Epidermal melanocyte (primary cell): Measurements from ENCODE around the gene RENBP.
A peak's percentile ranks its signal among the peaks of the same experiment; 100 is the strongest.
"Not testable (repeated sequence)": the region's sequence is repeated elsewhere in the genome, so short reads cannot be mapped to it uniquely, and the experiment has no call there.

Experiments used
- DNase-seq: peaks from one replicate; pipeline ENCODE4 v3.0.0; 2011; ENCODE audit warnings: low spot score; ENCODE audit not compliant: insufficient read length

Gene RENBP

DNA sequence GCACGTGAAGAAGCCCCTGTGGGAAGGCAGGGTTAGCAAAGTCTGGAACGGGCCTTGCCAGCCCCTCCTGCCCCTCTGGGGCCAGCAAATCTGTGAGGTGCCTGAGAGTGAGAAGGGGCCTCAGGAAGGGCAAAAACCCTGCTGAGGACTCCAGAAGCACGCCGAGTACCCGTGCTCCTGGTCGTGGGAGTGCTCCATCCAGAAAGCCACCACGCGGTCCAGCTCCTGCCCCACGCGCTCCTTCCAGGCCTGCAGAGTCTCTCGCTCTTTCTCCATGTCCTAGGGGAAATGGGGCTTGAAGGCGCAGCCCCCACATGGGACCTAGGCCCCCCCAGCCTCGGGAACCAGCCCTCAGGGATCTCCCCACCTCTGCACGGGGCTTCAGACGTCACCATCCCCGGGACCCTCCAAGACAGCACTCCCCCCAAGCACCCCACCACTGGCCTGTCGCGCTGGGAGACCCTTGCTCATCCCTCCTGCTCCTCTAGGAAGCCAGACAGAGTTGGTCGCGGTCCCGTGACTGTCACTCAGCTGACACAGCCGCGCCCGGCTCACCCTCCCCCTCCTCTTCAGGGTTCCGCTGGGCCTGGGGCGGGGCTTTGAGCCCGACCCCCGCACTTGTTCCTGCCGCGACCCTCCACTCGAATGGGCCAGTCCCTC lies at the start of gene RENBP:
RENBP (minus strand) TSS at position 504 of the 660 bp plus-strand sequence; CDS start at position 471, 33 bp downstream.
- no peak for DNase-seq

DNA sequence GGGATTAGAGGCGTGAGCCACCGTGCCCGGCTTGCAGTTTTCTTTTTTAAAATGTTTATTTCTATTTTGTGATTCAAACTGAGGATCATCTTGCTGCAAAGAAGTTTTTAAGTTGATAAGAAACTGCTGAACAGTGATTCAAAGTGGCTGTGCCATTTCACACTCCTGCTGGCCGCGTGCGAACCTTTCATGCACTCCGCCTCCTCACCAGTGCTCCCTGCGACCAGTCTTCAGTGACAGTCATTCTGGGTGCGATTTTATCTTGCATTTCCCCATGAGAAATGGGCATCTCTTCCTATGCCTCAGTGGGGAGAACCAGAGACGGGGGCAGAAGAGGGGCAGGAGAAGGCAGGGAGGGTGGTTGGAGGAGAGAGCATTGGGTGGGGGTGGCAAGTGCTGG lies 49.5 kb upstream of the RENBP start:
- no peak for DNase-seq

DNA sequence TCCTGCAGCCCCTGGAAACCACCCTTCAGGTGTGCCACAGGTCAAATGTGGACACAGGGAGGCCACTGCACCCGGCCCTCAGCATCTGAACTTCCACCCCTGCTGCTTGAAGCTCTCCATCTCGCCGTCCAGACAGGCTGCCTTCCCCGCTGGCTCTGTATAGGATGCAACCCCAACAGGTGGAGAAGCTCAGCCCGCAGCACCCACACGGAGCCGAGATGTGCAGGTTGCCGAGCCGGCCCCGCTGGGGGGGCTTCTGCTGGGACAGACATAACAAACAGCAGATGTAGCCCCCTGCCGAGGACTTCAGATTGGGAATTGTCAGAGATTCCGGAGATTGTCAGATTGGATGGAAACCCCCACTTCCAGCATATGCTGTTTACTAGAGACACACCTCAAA lies 48.6 kb upstream of the RENBP start:
- no peak for DNase-seq

DNA sequence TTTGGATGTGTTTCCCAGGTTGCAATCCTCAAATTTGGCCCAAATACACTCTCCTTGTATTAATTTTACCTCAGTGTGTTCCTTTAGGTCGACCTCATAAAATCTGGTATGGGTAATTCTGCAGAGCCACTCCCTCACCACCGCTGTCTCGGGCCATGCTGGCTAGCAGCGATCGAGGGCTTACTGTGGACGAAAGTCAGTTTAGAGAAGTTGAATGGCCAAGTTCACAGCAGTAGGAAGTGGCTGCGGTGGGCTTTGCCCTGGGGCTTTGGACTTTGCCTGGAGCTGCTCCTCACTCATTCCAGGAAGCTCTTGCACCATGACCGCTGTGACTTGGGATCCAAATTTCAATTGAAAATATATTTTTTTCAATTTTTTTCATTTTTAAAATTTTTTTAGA lies 47.7 kb upstream of the RENBP start:
- DNase-seq: no peak

DNA sequence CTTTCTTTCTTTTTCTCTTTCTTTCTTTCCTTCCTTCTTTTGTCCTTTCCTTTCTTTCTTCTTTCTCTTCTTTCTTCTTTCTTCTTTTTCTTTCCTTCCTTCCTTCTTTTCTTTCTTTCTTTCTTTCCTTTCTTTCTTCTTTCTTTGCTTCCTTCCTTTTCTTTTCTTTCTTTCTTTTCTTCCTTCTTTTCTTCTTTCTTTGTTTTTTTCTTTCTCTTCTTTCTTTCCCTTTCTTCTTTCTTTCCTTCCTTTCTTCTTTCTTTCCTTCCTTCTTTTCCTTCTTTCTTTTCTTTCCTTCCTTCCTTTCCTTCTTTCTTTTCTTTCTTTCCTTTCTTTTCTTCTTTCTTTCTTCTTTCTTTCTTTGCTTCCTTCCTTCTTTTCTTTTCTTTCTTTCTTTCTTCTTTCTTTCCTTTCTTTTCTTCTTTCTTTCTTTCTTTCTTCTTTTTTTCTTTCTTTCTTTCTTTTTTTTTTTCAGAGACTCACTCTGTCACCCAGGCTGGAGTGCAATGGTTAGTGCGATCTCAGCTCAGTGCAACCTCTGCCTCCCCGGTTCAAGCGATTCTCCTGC lies 46.7 kb upstream of the RENBP start:
- DNase-seq: no peak

DNA sequence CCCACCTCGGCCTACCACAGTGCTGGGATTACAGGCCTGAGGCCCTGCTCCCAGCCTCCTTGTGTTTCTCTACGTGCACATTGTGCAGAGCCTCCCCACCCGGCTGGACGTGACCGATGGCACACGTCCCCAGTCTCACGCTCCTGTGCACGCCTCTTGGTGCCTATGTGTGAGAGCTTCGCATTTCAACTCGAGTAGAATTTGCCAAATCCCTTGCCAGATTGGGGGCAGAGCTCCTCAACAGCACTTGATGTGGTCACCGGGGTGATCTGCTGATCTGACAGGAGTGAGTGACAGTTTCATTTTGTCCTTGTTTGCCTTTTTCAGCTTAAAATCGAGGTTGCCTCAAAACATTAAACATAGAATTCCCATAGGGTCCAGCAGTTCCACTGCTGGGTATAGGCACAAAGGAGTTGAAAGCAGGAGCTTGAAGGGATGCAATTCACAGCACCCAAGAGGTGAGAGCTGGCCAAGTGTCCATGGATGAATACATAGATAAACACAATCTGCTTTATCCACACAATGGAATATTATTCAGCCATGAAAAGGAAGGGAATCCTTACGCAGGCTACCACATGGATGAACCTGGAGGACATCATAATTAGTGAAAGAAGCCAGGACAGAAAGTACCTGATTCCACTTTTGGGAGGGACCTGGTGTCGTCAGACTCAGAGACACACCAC lies 45.7 kb upstream of the RENBP start:
- DNase-seq: no peak

DNA sequence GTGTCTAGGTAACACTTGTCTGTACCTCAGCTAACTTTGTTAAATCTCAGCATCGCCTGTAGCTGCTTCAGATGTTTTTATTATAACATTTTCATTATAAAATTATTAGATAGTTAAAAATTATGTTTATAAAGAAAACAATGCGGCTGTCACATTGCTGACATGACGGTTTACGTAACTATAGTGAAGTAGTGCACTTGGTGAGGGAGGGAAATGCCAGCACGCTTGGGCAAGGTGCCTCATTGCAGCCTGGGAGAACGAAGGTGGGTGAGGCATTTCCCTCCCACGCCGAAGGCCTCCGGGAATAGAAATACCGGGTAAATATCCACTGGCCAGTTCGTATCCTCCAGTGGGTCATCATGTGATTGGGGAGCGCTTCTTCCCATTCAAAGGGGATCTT lies 44.0 kb upstream of the RENBP start:
- no peak for DNase-seq

DNA sequence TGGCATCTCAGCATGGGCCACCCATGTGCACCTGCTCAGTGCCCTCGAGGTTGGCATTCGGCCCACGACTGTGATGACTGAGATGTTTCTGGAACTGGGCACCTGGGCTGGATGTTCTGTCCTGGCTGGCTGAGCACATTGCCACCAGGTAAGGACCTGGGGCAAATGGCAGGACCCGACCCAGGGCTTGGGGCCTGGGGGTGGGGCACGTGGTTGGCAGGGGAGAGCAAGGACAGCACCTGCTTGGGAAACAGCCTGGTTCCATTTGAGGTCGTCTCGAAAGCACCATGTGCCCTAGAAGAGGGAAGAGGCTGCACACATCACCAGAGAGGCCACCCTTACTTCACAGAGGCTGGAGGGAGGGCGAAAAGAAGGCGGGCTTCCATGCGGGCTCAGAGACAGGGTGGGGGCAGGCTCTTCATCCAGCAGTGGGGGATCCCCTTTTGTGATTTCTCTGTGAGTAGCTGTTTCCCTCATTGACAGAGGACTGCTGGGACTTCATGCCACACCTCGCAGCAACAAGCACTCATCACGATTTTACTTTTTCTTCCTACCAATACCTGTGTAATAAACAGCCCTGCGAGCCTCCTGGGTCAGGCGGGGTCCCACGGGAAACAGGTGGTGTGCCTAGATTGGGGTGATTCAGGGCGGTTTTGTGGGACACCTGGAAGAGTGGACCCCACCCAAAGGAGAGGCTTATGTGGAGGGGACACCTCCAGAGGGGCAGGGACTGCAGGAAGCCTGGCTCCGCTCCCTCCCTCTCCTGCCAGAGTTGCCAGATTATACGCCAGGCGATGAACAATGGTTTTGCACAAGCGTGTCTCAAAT lies 40.1 kb upstream of the RENBP start:
- DNase-seq: no peak

DNA sequence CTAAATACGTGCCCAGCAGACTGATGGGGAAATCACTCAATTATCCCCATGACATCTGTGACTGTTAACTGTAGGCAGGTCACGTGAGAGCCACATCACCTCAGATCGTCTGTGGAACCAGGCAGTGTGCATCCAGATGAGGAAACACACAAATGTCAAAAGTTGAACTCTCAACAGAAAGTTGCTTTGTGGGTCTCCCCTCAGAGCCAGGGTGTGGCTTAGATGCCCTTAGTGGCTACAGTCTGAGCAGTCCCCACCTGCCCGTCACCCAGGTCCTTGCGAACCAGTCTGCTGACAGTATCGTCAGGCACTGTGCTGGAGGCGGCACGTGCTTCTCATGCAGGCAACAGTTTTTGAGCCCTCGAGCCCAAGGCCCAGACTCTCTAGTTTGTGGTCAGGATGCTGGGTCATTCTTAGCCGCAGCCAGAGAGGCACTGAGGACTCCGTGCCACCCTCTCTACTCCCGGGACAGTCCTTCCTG lies 38.9 kb upstream of the RENBP start:
- no peak for DNase-seq

DNA sequence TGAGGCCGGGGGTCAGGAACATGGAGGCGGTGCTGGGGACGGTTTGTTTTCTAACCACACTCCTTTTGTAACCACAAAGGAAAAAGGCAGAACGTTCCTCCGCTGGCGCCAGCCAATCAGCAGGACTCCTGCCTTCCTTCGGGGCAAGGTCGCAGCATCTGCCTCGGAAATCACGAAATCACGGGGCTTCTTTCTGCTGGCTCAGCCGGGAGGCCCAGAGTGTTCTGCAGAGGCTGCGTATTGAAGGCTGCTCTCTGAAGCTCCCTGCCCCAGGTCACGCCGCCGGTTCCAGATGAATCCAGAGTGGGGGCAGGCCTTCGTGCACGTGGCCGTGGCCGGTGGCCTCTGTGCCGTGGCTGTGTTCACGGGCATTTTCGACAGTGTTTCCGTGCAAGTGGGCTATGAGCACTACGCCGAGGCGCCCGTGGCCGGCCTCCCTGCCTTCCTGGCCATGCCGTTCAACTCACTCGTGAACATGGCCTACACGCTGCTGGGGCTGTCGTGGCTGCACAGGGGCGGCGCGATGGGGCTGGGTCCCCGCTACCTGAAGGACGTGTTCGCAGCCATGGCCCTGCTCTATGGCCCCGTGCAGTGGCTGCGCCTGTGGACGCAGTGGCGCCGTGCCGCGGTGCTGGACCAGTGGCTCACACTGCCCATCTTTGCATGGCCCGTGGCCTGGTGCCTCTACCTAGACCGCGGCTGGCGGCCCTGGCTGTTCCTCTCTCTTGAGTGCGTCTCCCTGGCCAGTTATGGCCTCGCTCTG lies 37.5 kb upstream of the RENBP start:
- DNase-seq: peak; percentile 66

DNA sequence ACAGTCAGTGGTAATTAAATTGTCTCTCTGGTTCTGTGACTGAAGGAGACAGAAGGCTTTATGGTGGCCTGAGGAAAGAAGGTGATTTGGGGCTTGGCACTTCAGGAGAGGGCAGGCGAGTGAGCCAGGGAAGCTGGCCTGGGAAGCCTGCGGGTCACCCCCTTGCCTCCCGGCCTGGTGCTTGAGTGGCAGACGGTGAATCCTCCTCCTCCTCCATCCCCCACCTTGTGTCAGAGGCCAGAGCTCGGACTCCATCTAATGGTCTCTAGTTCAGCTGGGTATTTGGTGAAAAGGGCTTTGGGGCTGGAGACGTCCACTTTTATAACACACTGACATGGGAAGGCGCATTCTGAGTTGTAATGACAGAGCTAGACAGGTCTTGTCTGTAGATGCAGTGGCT lies 36.8 kb upstream of the RENBP start:
- no peak for DNase-seq

DNA sequence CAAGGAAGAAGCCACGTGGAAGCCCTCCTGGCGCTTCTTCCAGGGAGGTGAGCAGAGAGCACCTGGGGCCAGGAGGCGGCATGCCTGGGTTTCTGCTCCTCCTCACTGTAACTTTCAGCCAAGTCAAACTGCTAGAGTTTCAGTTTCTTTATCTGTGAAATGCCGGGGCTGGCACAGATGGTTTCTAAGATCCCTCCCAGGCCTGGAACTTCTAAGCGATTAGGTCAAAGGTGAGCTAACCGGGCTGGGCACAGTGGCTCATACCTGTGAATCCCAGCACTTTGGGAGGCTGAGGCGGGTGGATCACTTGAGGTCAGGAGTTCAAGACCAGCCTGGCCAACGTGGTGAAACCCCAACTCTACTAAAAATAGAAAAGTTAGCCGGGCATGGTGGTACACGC lies 36.0 kb upstream of the RENBP start:
- not testable (repeated sequence) for DNase-seq

DNA sequence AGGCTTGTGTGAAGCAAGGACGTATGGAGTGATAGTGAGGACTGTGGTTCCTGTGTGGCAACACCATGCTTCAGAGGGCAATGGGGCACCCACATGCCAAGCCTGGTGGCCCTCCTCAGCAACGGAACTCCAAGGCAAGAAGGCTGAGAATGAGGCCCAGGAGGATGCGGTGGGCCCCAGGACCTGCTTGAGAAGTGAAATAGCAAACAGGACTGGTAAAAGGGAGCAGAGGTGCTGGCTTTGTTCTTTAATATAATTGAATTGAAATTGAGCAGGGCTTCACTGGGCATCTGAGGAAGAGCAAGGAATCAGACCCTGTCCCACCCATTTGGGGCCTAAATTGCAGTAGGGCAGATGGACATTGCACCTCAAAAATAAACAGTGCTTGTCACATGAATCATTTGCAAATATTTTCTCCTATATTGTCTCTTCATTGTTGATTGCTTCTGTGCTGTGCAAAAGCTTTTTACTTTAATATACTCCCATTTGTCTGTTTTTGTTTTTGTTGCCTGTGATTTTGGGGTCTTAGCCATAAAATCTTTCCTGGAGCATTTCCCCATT lies 30.4 kb upstream of the RENBP start:
- no peak for DNase-seq

DNA sequence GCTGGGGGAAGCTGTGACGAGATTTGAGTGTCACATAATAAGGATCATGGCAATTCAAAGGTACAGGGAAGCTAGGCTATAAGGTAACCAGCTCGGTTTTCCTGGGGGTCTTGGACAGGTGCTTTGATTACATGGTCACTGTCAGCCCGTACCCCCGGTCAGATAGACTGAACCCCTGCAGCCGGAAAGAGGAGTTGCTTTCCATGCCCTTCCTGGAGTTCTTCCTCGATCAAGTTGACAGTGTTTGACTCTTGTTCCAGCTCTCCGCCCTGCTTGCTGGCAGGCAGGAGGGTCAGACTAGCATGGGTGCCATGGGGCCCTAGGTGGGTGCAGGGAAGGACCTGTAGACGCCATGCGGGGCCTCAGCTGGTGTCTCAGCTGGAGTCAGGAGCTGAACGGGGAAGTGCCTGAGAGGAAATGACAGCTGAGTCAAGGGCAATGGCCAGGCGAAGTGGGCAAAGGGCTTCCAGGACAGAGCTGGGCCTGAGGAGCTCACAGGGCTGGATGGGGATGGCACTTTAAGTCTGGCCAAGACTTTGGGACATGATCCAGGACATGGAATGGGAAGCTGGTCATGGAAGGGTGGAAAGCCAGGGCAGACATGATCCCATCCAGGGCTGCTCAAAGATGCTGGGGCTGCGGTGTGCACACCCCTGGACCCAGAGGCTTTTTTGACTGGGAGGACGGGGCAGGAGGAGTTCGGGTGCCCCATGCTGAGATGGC lies 29.7 kb upstream of the RENBP start:
- no peak for DNase-seq

DNA sequence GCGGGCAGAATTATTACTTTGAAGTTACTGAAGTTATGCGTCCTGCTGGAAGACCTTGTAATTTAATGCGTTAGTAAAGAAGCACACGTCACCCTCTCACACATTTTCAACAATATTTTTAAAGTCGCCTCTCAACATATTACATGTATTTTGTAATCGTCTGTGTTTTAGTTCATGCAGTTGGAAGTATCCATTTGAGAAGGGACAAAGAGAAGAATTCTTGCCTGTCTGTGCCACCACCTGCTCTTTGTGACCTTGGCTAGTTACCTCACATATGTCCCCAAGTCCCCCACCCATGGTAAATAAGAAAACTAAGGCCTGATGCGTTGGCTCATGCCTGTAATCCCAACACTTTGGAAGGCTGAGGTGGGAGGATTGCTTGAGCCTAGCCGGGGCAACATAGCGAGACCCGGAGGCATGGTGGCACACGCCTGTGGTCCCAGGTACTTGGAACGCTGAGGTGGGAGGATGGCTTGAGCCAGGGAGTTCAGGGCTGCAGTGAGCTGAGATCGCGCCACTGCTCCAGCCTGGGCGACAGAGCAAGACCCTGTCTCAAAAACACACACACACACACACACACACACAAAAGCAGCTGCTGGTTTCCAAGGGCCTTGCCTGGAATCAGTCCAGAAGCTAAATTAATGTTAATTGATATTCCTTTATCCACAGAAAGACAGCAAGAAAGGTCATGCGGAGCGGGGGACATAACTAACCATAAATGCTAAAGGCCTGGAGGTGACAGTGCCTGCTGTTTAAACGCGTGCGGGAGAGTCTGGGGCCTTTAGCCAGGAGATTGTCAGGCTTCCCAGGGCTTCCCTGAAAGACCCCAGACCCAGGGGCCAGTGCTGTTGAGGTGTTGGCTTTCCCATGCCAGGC lies 28.9 kb upstream of the RENBP start:
- DNase-seq: no peak

DNA sequence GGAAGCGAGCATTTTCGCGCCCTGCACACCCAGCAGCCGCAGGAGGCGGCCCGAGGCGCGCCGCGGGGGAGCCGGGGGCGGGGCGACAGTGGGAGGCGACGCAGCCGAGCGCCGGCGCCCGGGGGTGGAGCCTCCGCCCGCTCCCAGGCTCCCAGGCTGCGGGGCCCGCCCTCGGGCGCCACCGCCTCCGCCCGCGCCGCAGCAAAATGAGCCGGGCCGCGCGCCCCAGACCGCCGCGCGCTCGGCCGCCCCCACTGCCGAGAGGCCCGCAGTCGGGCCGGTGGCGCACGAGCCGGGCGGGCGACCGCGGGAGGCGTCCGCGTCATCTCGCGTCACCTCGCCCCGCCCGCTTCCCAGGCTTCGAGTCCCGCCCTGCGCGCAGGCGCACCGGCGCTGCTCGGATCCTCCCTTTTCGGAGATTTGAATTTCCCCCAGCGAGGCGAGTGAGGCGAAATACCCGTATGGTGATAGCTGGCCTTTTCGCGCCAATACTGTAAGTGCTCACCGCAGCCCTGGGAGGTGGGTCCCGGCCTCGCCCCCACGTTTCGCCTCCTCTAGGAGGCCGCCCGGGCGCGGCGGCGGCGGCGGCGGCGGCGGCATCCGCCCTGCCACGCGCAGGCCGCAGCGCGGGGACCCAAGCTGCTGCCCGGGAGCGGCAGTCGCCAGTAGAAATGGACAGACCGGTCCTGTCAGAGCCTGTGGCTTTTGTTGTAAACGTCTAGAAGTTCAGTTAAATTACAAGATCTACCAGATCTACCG lies 28.1 kb upstream of the RENBP start, which contains the start of gene TMEM187:
TMEM187 (plus strand) TSS at position 387 of the 759 bp plus-strand sequence. CDS start 9,309 bp downstream, outside the sequence.
- DNase-seq: peak; percentile 83

DNA sequence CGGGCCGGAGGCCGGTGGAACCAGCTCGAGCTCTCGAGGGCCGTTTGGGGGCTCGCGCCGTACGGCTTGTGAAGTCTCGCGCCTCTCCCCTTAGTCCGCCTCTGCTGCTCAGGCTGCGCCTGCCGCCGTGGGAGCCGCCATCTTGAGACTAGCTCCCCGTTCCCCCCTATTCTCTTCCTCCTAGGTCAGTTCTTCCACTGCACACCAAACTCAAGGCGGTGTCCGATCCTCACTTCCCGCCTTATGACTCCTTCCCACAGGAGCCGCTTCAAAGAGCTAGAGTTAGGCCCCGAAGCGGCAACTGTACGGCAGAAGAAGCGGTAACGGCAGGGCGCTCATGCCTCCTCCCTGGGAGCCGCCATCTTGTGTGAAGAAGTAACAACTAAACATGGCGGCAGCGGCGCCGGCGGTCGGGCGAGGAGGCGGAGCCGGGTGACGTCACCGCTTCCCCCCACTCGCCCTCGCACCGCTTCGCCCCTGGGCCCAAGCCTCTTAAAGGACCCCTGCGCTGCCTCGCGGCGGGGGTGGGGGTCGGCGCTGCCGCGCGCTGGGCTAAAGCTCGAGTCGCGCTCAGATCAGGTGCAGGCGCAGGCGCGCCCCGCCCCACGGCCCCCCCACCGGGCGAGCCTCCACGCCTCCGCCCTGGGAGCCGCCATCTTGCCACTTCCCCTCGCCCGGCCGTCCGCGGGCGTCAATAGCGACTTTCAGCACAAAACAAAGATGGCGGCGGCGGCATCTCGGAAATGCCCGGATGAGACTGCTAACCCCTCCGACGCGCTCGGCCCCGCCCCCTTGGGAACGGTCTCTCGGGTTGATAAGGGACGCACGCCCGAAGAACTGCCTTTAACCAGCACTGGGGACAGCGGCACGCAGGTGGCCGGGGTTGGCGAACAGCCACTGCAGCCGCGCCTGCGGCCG lies 27.3 kb upstream of the RENBP start, which contains the start of gene HCFC1:
HCFC1 (minus strand) TSS at position 369 of the 918 bp plus-strand sequence. CDS start 978 bp downstream, outside the sequence.
- DNase-seq: peak; percentile 39
